H9 (cell line): ENCODE data around the gene SYP. TPM values are rescaled to one million over a fixed set of nuclear protein-coding genes. Genes with fewer than 3 reads are reported as not detected.

ENCODE experiments used
- DNase-seq: peaks from one replicate; pipeline ENCODE4 v3.0.0-alpha.2; 2017
- H2AFZ ChIP-seq: one replicate; pipeline ENCODE4 v1.6.1; 2013; ENCODE audit warnings: mild to moderate bottlenecking, low read length, control low read depth, moderate library complexity
- H2AK5ac ChIP-seq: 2 replicates; pipeline ENCODE4 v1.6.1; 2013; ENCODE audit warnings: low read length, control low read depth, mixed read lengths; ENCODE audit not compliant: insufficient read length
- H2BK120ac ChIP-seq: one replicate; pipeline ENCODE4 v1.6.1; 2013; ENCODE audit warnings: low read depth, mild to moderate bottlenecking, low read length, control low read depth, inconsistent platforms; ENCODE audit not compliant: poor library complexity, severe bottlenecking
- H2BK12ac ChIP-seq: 2 replicates; pipeline ENCODE4 v1.6.1; 2013; ENCODE audit warnings: low read length, control low read depth, mixed read lengths, low read depth; ENCODE audit not compliant: insufficient read length
- H2BK15ac ChIP-seq: 2 replicates; pipeline ENCODE4 v1.6.1; 2013; ENCODE audit warnings: low read depth, low read length, control low read depth
- H2BK20ac ChIP-seq: one replicate; pipeline ENCODE4 v1.6.1; 2013; ENCODE audit warnings: low read depth, mild to moderate bottlenecking, low read length, control low read depth, inconsistent platforms; ENCODE audit not compliant: poor library complexity, severe bottlenecking
- H2BK5ac ChIP-seq: 2 replicates; pipeline ENCODE4 v1.6.1; 2013; ENCODE audit warnings: low read length, control low read depth, mixed read lengths; ENCODE audit not compliant: insufficient read length
- H3K14ac ChIP-seq: 2 replicates; pipeline ENCODE4 v1.6.1; 2013; ENCODE audit warnings: low read length, control low read depth; ENCODE audit not compliant: insufficient read depth
- H3K18ac ChIP-seq: 2 replicates; pipeline ENCODE4 v1.6.1; 2013; ENCODE audit warnings: low read depth, mild to moderate bottlenecking, mixed read lengths, low read length, control low read depth; ENCODE audit not compliant: insufficient read length
- H3K23ac ChIP-seq: 2 replicates; pipeline ENCODE4 v1.6.1; 2013; ENCODE audit warnings: low read length, control low read depth, mixed read lengths, low read depth; ENCODE audit not compliant: insufficient read length
- H3K23me2 ChIP-seq: 2 replicates; pipeline ENCODE4 v1.6.1; 2013; ENCODE audit warnings: low read depth, mild to moderate bottlenecking, mixed read lengths, low read length, control low read depth; ENCODE audit not compliant: insufficient read length, poor library complexity, severe bottlenecking
- H3K27ac ChIP-seq: 2 replicates; pipeline ENCODE4 v1.5.1; 2013; ENCODE audit warnings: low read length, control low read depth, mixed read lengths, low read depth; ENCODE audit not compliant: insufficient read length
- H3K27me3 ChIP-seq: 2 replicates; pipeline ENCODE4 v1.6.1; 2013; ENCODE audit warnings: low read length, control low read depth, inconsistent platforms; ENCODE audit not compliant: insufficient read depth
- H3K4ac ChIP-seq: 2 replicates; pipeline ENCODE4 v1.6.1; 2013; ENCODE audit warnings: low read depth, mild to moderate bottlenecking, control low read depth, inconsistent platforms, low read length, moderate library complexity
- H3K4me1 ChIP-seq: 2 replicates; pipeline ENCODE4 v1.6.1; 2013; ENCODE audit warnings: low read length, control low read depth, inconsistent platforms; ENCODE audit not compliant: insufficient read depth
- H3K4me2 ChIP-seq: 2 replicates; pipeline ENCODE4 v1.6.1; 2013; ENCODE audit warnings: low read length, control low read depth, mixed read lengths; ENCODE audit not compliant: insufficient read length, insufficient read depth
- H3K56ac ChIP-seq: 2 replicates; pipeline ENCODE4 v1.6.1; 2013; ENCODE audit warnings: low read depth, mild to moderate bottlenecking, mixed read lengths, low read length, control low read depth; ENCODE audit not compliant: insufficient read length
- H3K79me1 ChIP-seq: 2 replicates; pipeline ENCODE4 v1.6.1; 2013; ENCODE audit warnings: low read depth, mild to moderate bottlenecking, moderate library complexity, low read length, control low read depth, inconsistent platforms; ENCODE audit not compliant: insufficient read depth, poor library complexity, severe bottlenecking
- H3K79me2 ChIP-seq: 2 replicates; pipeline ENCODE4 v1.6.1; 2013; ENCODE audit warnings: low read length, control low read depth, inconsistent platforms; ENCODE audit not compliant: insufficient read depth
- H3K9ac ChIP-seq: 2 replicates; pipeline ENCODE4 v1.6.1; 2013; ENCODE audit warnings: low read length, control low read depth, mixed read lengths; ENCODE audit not compliant: insufficient read length; ENCODE audit errors: extremely low read depth
- H3K9me3 ChIP-seq: one replicate; pipeline ENCODE4 v1.6.1; 2013; ENCODE audit warnings: low read depth, low read length, inconsistent platforms; ENCODE audit not compliant: control insufficient read depth
- H3T11ph ChIP-seq: one replicate; pipeline ENCODE4 v1.6.1; 2013; ENCODE audit warnings: mild to moderate bottlenecking, low read length, control low read depth, inconsistent platforms
- H4K20me1 ChIP-seq: one replicate; pipeline ENCODE4 v1.6.1; 2013; ENCODE audit not compliant: control insufficient read depth, insufficient read length, insufficient read depth
- H4K5ac ChIP-seq: 2 replicates; pipeline ENCODE4 v1.6.1; 2013; ENCODE audit warnings: low read depth, mild to moderate bottlenecking, mixed read lengths, low read length, control low read depth; ENCODE audit not compliant: insufficient read length
- H4K8ac ChIP-seq: replicated peaks from 2 replicates; pipeline ENCODE4 v1.6.1; 2013; ENCODE audit warnings: low read length, control low read depth, mixed read lengths, low read depth; ENCODE audit not compliant: insufficient read length
- H4K91ac ChIP-seq: 2 replicates; pipeline ENCODE4 v1.6.1; 2013; ENCODE audit warnings: low read depth, mild to moderate bottlenecking, moderate library complexity, mixed read lengths, low read length, control low read depth; ENCODE audit not compliant: insufficient read length
- H3K27ac Mint-ChIP-seq, 3 experiments: 2 replicates in 2 of 3; 3 replicates in 1 of 3; pipeline ENCODE4 v1.8.0; 2020 to 2021; ENCODE audit warnings: mixed read lengths in 3 of 3, mild to moderate bottlenecking in 1 of 3, moderate library complexity in 1 of 3
- H3K27me3 Mint-ChIP-seq: 2 replicates; pipeline ENCODE4 v1.8.0; 2021; ENCODE audit warnings: low read depth, mild to moderate bottlenecking, moderate library complexity, mixed read lengths
- H3K36me3 Mint-ChIP-seq, 3 experiments: 2 replicates in 2 of 3; 3 replicates in 1 of 3; pipeline ENCODE4 v1.8.0; 2020 to 2021; ENCODE audit warnings: low read depth in 3 of 3, mixed read lengths in 3 of 3; ENCODE audit not compliant: insufficient read depth in 1 of 3
- H3K4me1 Mint-ChIP-seq, 2 experiments: 2 replicates each; pipeline ENCODE4 v1.8.0; 2020; ENCODE audit warnings: mixed read lengths in 2 of 2
- H3K4me3 Mint-ChIP-seq, 2 experiments: 2 replicates in 1 of 2; 3 replicates in 1 of 2; pipeline ENCODE4 v1.8.0; 2020 to 2021; ENCODE audit warnings: mild to moderate bottlenecking in 2 of 2, mixed read lengths in 2 of 2, moderate library complexity in 1 of 2
- H3K9me3 Mint-ChIP-seq, 2 experiments: 2 replicates in 1 of 2; 3 replicates in 1 of 2; pipeline ENCODE4 v1.8.0; 2020; ENCODE audit warnings: mild to moderate bottlenecking in 2 of 2, mixed read lengths in 2 of 2, moderate library complexity in 1 of 2
- CTCF ChIP-seq: fragments of 200-600 bp; sonication (generic); conservative IDR thresholded peaks from 3 replicates; pipeline ENCODE4 v1.8.0; 2021; ENCODE audit warnings: antibody characterized with exemption, mild to moderate bottlenecking
- WGBS: extraction: QIAGEN DNeasy Blood & Tissue Kit; methylation state at CpG from one replicate; pipeline ENCODE4 v1.1.7; 2013; ENCODE audit warnings: missing lambda C conversion rate, low lambda C conversion rate, mixed read lengths; ENCODE audit not compliant: insufficient read length; ENCODE audit errors: extremely low coverage; 5-methylcytosine and 5-hydroxymethylcytosine counted together
- total RNA-seq: library from RNA; stranded (reverse); gene quantifications from 2 replicates; pipeline ENCODE4 v1.2.1, GENCODE V29; 2021

SYP gene
- total RNA-seq, 1 experiment from 2014 or later: 1.8 TPM

DNA sequence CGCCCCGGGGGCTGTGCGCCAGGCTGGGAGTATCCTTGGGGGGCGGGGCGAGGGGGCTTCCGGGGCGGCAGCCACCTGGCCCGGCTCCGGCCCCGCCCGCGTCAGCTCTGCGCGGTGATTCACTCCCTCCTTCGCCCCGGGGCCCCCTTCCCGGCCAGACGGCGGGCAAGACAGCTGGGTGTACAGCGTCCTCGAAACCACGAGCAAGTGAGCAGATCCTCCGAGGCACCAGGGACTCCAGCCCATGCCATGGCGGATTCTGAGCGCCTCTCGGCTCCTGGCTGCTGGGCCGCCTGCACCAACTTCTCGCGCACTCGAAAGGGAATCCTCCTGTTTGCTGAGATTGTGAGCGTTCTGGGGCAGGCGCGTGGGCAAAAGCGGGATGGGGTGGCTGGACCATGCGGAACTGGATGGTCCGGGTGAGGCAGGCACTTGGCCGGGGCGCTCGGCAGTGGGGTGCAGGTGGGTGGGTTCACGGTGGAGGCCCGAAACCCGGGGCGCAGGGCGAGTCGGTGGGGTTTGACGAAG, 28.2 kb downstream of the SYP start, which contains the start of gene PLP2:
PLP2 (plus strand) TSS at position 147 of the 528 bp plus-strand sequence; CDS start at position 250, 103 bp downstream.
- no peak within 1 kb of the TSS for H2BK15ac ChIP-seq
- no peak within 1 kb of the TSS for H4K5ac ChIP-seq
- Mint-ChIP-seq H3K4me3 (peak within 1 kb of the TSS; percentile 66 to 81), H3K9me3 (peaks cover 68 to 74% of the 10 kb centered on the region in 2 experiments), H3K36me3 (peaks cover 21 to 35% (median 22%) of the 10 kb centered on the region in 3 experiments), H3K27ac (no peak within 1 kb of the TSS), H3K4me1 (peaks cover 5 to 20% of the 10 kb centered on the region in 2 experiments), H3K27me3 (peaks cover 42% of the 10 kb centered on the region)
- WGBS: no CpG with 5 or more reads among the region's 46 CpGs
- peak within 1 kb of the TSS; percentile 71 for H3K4me2 ChIP-seq
- no peak within 1 kb of the TSS for H3K14ac ChIP-seq
- H2BK20ac ChIP-seq: no peak within 1 kb of the TSS
- H2AFZ ChIP-seq: no peak within 1 kb of the TSS
- no peak within 1 kb of the TSS for H3T11ph ChIP-seq
- no peak within 1 kb of the TSS for H4K8ac ChIP-seq
- H3K9ac ChIP-seq: no peak within 1 kb of the TSS
- H3K23me2 ChIP-seq: peaks cover 17% of the 10 kb centered on the region
- H4K20me1 ChIP-seq: no peaks in the 10 kb centered on the region
- no peak within 1 kb of the TSS for H3K18ac ChIP-seq
- H3K27me3 ChIP-seq: no peaks in the 10 kb centered on the region; the same call in 1 of the 2 replicates
- H2AK5ac ChIP-seq: no peak within 1 kb of the TSS
- peaks cover 15% of the 10 kb centered on the region for H3K9me3 ChIP-seq
- no peak within 1 kb of the TSS for H2BK12ac ChIP-seq
- H3K23ac ChIP-seq: no peak within 1 kb of the TSS
- no peak within 1 kb of the TSS for H3K4ac ChIP-seq
- no peaks in the 10 kb centered on the region for H3K79me1 ChIP-seq
- H3K79me2 ChIP-seq: no peaks in the 10 kb centered on the region
- no peak within 1 kb of the TSS for H2BK5ac ChIP-seq
- no peaks in the 10 kb centered on the region for H3K4me1 ChIP-seq
- no peak for TF ChIP-seq CTCF
- H3K27ac ChIP-seq: no peak within 1 kb of the TSS
- no peak within 1 kb of the TSS for H4K91ac ChIP-seq
- DNase-seq: no peak
- H3K56ac ChIP-seq: no peak within 1 kb of the TSS
- no peak within 1 kb of the TSS for H2BK120ac ChIP-seq
